ENCODE data around the gene LIMD2. TPM values are rescaled to one million over a fixed set of nuclear protein-coding genes. Genes with fewer than 3 reads are reported as not detected.
"Not testable (repeated sequence)": the region's sequence is repeated elsewhere in the genome, so short reads cannot be mapped to it uniquely, and the experiment has no call there.

Gene LIMD2
- polyA plus RNA-seq (2013, experiment 1 of 2; ENCODE audit: insufficient read length): 26.2 TPM
- 13.3 TPM for polyA plus RNA-seq (2013, experiment 2 of 2; ENCODE audit: insufficient read length)

GRCh38 chr17:63699638-63700527 is at the start of gene LIMD2:
LIMD2 (minus strand) TSS chr17:63700125; CDS start chr17:63699298, 827 bp downstream.
- DNase-seq: peak; percentile 65

GRCh38 chr17:63741408-63742173 is 41.7 kb upstream of the LIMD2 start, which contains the start of gene STRADA:
STRADA (minus strand) TSS chr17:63741799; CDS start chr17:63728369, 13,430 bp downstream.
- peak; percentile 96 for DNase-seq

- no peak for DNase-seq
Measured at GRCh38 chr17:63741143-63741407, 41.1 kb upstream of the LIMD2 start.

- DNase-seq: peak; percentile 5
Measured at GRCh38 chr17:63740464-63741142, 40.7 kb upstream of the LIMD2 start.

- DNase-seq: no peak
Measured at GRCh38 chr17:63735691-63736090, 35.8 kb upstream of the LIMD2 start.

- no peak for DNase-seq
Measured at GRCh38 chr17:63722403-63722802, 22.5 kb upstream of the LIMD2 start.

GRCh38 chr17:63720194-63720593 is 20.3 kb upstream of the LIMD2 start:
- DNase-seq: not testable (repeated sequence)

- DNase-seq: no peak
Measured at GRCh38 chr17:63718988-63719387, 19.1 kb upstream of the LIMD2 start.

- DNase-seq: no peak
Measured at GRCh38 chr17:63716426-63716825, 16.5 kb upstream of the LIMD2 start.

- DNase-seq: no peak
Measured at GRCh38 chr17:63714550-63715277, 14.8 kb upstream of the LIMD2 start.

- no peak for DNase-seq
Measured at GRCh38 chr17:63709110-63709509, 9.2 kb upstream of the LIMD2 start.

GRCh38 chr17:63707151-63707550 is 7.2 kb upstream of the LIMD2 start:
- DNase-seq: no peak

GRCh38 chr17:63706336-63707082 is 6.6 kb upstream of the LIMD2 start:
- DNase-seq: no peak

GRCh38 chr17:63705657-63706056 is 5.7 kb upstream of the LIMD2 start:
- no peak for DNase-seq

- no peak for DNase-seq
Measured at GRCh38 chr17:63704836-63705235, 4.9 kb upstream of the LIMD2 start.

GRCh38 chr17:63704259-63704576 is 4.3 kb upstream of the LIMD2 start:
- no peak for DNase-seq

GRCh38 chr17:63703556-63704258 is 3.8 kb upstream of the LIMD2 start:
- DNase-seq: no peak

- no peak for DNase-seq
Measured at GRCh38 chr17:63703029-63703428, 3.1 kb upstream of the LIMD2 start.

GRCh38 chr17:63702721-63703015 is 2.7 kb upstream of the LIMD2 start:
- no peak for DNase-seq

- no peak for DNase-seq
Measured at GRCh38 chr17:63701868-63702720, 2.2 kb upstream of the LIMD2 start.
